Activated gamma-delta T cell (primary cell): ENCODE measurements around the gene TMEM135.
"Not testable (repeated sequence)": the region's sequence is repeated elsewhere in the genome, so short reads cannot be mapped to it uniquely, and the experiment has no call there.

Experiments
- DNase-seq: peaks from one replicate; lab custom pipeline; 2025; lab: John Stamatoyannopoulos, UW

Gene TMEM135

GRCh38 chr11:87141980-87142514 lies 104.3 kb downstream of the TMEM135 start:
- DNase-seq: no peak

DNA sequence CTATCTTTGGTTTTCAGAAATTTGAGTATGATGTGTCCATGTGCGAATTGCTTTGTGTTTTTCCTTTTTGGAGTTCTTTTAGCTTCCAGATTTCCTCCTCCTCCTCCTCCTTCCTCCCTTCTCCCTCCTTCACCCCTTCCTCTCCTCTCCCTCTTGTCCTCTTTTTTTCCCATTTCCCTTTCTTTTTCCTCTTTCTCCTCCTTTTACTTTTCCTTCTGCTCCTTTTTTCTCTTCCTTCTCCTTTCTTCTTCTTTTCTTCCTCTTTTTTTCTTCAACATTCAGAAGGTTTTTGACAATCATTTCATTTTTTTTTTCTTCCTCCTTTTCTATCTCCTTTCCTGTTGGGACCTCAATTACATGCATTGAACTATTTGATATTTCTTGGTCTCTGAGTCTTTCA lies 104.9 kb downstream of the TMEM135 start:
- DNase-seq: no peak

GRCh38 chr11:87143641-87144040 lies 105.9 kb downstream of the TMEM135 start:
- DNase-seq: no peak

DNA sequence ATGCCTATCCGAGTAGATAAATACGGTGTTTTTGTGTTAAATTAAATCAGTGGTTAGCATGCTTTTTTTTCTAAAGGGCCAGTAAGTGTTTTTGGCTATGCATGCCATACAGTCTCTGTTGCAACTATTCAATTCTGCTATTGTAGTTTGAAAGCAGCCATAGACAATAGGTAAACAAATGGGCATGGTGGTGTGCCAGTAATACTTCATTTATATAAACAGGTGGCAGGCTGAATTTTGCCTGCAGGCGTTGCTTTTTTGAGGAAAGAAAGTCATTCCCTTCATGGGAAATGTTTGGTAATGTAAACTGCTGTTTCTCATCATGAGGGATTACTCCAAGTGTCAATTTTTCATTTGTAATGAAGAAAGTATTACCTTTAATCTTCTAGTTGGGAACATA lies 106.5 kb downstream of the TMEM135 start:
- no peak for DNase-seq

- no peak for DNase-seq
These were observed 111.0 kb downstream of the TMEM135 start for GRCh38 chr11:87148749-87149148.

DNA sequence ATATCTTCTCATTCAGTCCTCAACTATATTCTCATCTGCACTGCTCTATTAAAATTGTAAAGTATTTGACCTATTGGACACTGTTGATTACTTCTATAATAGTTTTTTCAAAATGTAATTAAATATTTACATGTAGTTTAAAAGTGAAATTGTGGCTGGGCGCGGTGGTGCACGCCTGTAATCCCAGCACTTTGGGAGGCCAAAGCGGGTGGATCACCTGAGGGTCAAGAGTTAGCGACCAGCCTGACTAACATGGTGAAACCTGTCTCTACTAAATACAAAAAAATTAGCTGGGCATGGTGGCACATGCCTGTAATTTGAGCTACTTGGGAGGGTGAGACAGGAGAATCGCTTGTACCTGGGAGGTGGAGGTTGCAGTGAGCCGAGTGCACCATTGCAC lies 112.0 kb downstream of the TMEM135 start:
- DNase-seq: not testable (repeated sequence)

DNA sequence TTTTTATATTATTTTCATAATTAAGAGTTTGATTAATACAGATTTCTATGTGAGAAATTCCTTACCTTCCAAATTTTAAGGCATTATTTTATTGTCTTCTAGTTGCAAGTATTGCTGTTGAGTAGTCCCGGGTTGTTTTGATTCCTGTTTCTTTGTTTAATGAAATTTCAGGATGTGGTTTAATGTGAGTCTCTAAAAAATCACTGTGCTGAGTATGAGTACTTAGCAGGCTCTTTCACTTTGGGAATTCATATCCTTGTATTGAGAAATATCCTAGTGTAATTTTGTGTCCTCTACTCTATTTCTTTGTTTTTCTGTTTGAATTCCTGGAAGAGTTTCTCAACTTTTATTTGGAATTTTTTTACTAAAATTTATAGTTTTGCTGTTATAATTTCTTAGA lies 113.2 kb downstream of the TMEM135 start:
- no peak for DNase-seq

DNA sequence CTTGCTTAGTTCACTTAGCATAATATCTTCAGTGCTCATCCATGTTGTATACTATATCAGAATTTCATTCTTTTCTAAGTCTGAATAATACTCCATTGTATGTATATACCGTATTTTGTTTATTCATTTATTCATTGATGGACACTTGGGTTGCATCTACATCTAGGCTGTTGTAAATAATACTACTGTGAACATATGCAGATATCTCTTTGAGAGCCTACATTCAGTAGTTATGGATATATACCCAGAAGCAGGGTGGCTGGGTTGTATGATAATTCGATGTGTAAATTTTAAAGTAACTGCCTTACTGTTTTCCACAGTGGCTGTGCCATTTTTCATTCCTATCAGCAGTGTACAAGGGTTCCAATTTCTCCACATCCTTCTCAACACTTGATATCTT lies 116.5 kb downstream of the TMEM135 start:
- DNase-seq: no peak

DNA sequence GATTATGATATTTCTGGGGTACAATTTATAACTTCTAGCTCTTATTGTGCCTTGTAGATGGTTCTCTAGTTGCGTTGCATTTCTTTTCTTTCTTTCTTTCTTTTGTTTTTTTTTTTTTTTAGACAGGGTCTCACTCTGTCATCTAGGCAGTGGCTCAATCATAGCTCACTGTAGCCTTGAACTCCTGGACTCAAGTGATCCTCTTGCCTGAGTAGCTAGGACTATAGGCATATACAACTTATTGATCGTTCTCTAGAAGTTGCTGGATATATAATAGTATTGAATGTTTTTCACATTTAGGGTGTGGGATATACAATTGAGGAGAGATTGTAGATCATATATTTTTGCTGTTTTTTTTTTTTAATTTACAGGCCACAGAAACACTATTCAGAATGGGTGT lies 119.2 kb downstream of the TMEM135 start:
- no peak for DNase-seq

DNA sequence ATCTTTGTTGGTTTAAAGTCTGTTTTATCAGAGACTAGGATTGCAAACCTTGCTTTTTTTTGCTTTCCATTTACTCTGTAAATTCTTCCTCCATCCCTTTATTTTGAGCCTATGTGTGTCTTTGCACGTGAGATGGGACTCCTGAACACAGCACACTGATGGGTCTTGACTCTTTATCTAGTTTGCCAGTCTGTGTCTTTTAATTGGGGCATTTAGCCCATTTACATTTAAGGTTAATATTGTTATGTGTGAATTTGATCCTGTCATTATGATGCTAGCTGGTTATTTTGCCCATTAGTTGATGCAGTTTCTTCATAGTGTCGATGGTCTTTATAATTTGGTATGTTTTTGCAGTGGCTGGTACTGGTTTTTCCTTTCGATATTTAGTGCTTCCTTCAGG lies 131.3 kb downstream of the TMEM135 start:
- not testable (repeated sequence) for DNase-seq

DNA sequence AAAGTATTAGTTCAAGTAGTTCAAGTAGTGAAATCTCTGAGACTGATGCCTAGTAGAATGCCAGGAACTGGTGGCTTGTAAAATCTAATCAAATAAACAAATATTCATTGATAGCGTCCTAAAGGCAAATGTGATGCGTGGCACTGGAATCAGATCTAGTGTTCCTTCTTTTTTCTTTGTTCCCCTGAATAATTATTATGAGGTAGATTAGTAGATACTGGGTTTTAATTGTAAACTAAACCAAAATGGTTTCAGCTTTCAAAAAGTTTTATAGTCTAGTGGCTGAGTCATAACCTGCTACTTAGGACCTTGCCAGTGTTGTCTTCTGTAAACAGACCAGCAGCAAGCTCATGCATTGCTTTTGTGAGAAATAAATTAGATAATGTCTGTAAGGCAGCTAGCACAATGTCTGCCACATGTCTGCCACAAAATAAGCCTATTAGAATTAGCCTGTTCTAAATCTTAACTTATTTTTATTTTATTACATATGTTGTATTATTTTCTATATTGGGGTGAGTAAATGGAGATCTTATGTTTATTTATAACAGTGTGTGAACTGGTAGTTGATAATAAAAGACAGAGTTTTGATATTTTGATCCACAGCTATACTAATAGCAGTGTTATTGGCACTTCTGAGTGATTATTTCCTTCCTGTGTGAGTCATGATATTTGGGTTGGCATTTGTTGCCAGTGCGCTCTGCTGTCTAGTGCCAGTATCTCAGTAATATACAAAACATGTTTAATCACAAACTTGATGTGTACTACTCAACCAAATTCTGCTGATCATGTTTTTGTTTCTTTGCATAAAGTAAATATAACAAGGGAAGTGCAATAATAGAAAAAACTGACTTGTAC lies 135.7 kb downstream of the TMEM135 start:
- DNase-seq: no peak

- no peak for DNase-seq
These were observed 137.1 kb downstream of the TMEM135 start for GRCh38 chr11:87174870-87175269.

GRCh38 chr11:87176044-87176443 lies 138.3 kb downstream of the TMEM135 start:
- DNase-seq: no peak

- no peak for DNase-seq
These were observed 141.9 kb downstream of the TMEM135 start for GRCh38 chr11:87179621-87180020.

- DNase-seq: no peak
These were observed 143.0 kb downstream of the TMEM135 start for GRCh38 chr11:87180742-87181141.

DNA sequence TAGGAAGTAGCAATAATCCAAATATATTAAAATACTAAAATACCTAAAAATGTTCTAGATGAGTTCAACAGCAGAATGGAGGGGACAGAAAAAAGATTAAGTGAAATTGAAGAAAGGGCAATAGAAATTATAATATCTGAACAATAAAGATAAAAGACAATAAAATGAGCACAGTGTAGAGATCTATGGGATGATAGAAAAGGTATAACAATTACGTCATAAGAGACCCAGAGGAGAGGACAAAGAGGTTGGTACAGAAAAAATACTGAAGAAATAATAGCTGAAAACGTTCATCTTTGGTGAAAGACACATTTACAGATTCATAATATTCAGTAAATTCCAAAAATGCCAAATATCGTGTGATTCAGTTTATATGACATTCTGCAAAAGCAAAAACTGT lies 143.4 kb downstream of the TMEM135 start:
- no peak for DNase-seq

- no peak for DNase-seq
These were observed 147.5 kb downstream of the TMEM135 start for GRCh38 chr11:87185228-87185627.

GRCh38 chr11:87187076-87187475 lies 149.3 kb downstream of the TMEM135 start:
- DNase-seq: no peak

DNA sequence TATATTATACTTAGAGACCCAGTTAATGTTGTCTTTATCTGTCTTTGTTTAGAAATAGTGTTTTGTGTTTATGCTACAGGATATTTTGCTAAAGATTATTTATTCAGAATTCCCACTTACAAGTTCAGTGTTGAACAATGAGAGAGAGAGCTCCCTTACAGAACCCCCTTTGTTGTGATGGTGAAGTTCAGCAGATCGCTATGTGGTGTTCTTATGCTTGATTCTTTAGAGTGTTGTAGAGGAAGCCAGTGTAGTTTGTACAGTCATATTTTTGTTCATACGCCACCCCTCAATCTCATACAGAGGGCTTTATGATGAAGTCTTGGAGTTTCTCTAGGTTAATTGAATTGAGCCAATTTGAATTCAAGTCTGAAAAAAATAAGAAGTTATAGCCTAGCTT lies 150.2 kb downstream of the TMEM135 start:
- DNase-seq: no peak

- not testable (repeated sequence) for DNase-seq
These were observed 150.7 kb downstream of the TMEM135 start for GRCh38 chr11:87188396-87188795.

- DNase-seq: not testable (repeated sequence)
These were observed 151.2 kb downstream of the TMEM135 start for GRCh38 chr11:87188921-87189320.

DNA sequence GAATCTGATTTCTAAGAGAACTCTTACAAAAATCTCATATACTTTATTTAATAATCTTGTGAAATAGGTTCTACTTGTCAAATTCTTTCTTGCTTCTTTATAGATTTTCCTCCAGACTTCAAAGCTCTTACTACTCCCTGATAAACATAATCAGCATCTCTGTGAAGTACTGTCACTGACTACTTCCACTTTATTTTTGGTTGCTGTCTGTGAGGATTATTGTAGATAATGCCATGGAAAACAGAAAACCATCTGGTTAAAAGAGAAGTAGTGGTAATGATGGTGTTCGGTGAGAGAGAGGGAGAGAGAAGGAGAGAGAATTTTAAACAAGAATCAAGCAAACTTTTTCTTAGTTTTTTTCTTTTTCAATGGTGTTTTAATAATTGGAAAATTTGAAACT lies 152.3 kb downstream of the TMEM135 start:
- DNase-seq: no peak

- DNase-seq: no peak
These were observed 156.2 kb downstream of the TMEM135 start for GRCh38 chr11:87193756-87194470.
